Measurements from ENCODE around the gene ANO6.
"Not testable (repeated sequence)": the region's sequence is repeated elsewhere in the genome, so short reads cannot be mapped to it uniquely, and the experiment has no call there.

Gene ANO6

DNA sequence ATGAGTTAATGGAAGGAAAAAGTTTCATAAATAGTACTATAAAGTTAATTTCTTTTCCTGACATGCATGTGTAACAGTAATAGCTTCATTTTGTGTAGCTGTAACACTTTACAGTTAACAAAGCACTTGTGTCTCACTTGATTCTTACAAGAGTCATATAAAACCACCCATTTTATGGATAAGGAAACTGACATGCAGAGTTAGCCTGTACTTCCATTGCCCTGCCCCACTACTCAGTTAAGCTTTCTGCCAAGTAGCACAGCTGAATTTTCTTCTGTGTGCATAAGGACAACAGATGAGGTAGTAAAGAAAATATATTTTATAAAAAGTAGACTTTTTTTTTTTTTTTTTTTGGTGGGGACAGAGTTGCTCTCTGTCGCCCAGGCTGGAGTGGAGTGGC, 32.2 kb downstream of the ANO6 start:
- Mint-ChIP-seq H3K36me3 (peaks cover 8% of the 10 kb centered on the region), H3K4me3 (no peak overlapping the region), H3K27me3 (no peaks in the 10 kb centered on the region), H3K4me1 (peaks cover 19% of the 10 kb centered on the region), H3K9me3 (no peaks in the 10 kb centered on the region), H3K27ac (no peak overlapping the region)

DNA sequence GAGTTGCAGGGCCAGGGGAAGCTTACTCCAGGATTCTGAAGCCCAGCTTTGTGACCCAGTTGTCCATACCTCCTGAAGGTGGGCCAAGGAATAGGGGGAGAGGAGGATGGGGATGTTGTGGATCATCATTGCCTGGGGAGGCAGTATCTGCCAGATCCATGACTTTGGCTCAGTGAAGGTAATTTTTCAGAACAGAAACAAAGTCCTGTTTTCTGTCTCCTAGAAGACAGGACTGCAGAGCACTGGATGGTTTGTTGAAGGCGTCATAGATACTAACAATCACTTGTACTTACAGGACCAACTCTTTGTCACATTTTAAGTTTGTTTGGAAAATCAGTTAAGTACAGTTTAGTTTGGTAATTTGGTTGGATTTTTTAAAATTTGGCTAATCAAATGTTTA, 38.4 kb downstream of the ANO6 start:
- peaks cover 10% of the 10 kb centered on the region for H3K36me3 Mint-ChIP-seq
- H3K4me1 Mint-ChIP-seq: peaks cover 24% of the 10 kb centered on the region
- no peak overlapping the region for H3K27ac Mint-ChIP-seq
- H3K27me3 Mint-ChIP-seq: no peaks in the 10 kb centered on the region
- H3K4me3 Mint-ChIP-seq: no peak overlapping the region
- H3K9me3 Mint-ChIP-seq: no peaks in the 10 kb centered on the region

GRCh38 chr12:45256721-45257120, 40.8 kb downstream of the ANO6 start:
- no peaks in the 10 kb centered on the region for H3K9me3 Mint-ChIP-seq
- H3K27ac Mint-ChIP-seq: no peak overlapping the region
- no peak overlapping the region for H3K4me3 Mint-ChIP-seq
- H3K4me1 Mint-ChIP-seq: peaks cover 34% of the 10 kb centered on the region
- H3K36me3 Mint-ChIP-seq: peaks cover 10% of the 10 kb centered on the region
- H3K27me3 Mint-ChIP-seq: no peaks in the 10 kb centered on the region

DNA sequence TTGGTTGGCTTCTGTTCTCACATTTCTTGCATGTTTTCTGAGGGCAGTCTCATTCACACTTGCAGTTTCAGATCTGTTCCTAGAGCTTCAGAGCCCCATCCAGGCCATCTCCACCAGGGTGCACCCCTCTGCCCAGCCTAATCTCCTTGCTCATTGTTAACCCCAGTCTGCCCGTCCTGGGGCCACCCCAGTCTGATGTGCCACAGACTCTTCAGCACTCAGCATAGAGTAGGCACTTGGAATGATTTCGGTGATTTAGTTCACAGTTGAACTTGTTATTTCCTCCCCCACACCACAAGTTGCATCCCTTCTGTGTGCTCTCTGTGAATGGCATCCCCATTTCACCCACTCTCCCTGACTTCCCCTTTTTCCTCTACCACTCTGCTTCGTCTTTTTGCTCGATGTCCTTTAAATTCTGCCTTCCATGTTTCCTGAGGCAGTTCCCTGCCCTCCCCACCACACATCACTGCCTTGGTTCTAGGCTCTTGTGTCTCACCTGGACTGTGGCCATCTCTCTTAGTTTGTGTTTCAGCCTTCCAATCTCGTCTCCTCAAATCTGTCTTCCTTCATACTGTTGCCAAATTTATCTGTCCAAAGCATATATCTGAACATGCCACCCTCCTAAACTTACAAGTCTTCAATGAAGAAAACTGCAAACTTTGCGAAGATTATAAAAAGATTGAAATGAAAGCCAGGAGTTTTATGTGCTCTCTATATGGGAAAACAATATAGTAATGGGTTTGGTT, 41.5 kb downstream of the ANO6 start:
- peaks cover 10% of the 10 kb centered on the region for H3K36me3 Mint-ChIP-seq
- H3K27me3 Mint-ChIP-seq: no peaks in the 10 kb centered on the region
- no peak overlapping the region for H3K4me3 Mint-ChIP-seq
- no peaks in the 10 kb centered on the region for H3K9me3 Mint-ChIP-seq
- H3K27ac Mint-ChIP-seq: no peak overlapping the region
- peaks cover 34% of the 10 kb centered on the region for H3K4me1 Mint-ChIP-seq

DNA sequence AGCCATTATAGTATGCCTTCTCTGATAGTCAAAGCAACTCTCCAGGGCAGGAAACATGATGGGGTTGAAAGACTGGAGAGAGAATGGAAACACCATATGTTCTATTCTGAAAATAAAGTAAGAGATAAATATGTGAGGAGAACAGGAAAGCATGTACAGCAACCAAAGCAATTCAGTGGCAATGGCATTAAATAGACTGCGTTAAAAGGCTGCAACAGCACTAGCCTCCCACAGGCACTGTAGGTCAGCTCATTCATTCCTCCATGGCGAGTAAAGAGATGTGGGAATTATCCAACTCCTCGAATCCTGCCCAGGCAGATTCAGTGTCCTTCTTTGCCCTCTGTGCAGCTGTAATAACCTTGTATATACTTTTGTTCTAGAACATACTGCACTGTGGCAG, 43.8 kb downstream of the ANO6 start:
- H3K36me3 Mint-ChIP-seq: peaks cover 9% of the 10 kb centered on the region
- H3K27ac Mint-ChIP-seq: no peak overlapping the region
- H3K4me3 Mint-ChIP-seq: no peak overlapping the region
- H3K27me3 Mint-ChIP-seq: no peaks in the 10 kb centered on the region
- no peaks in the 10 kb centered on the region for H3K9me3 Mint-ChIP-seq
- H3K4me1 Mint-ChIP-seq: peaks cover 38% of the 10 kb centered on the region

DNA sequence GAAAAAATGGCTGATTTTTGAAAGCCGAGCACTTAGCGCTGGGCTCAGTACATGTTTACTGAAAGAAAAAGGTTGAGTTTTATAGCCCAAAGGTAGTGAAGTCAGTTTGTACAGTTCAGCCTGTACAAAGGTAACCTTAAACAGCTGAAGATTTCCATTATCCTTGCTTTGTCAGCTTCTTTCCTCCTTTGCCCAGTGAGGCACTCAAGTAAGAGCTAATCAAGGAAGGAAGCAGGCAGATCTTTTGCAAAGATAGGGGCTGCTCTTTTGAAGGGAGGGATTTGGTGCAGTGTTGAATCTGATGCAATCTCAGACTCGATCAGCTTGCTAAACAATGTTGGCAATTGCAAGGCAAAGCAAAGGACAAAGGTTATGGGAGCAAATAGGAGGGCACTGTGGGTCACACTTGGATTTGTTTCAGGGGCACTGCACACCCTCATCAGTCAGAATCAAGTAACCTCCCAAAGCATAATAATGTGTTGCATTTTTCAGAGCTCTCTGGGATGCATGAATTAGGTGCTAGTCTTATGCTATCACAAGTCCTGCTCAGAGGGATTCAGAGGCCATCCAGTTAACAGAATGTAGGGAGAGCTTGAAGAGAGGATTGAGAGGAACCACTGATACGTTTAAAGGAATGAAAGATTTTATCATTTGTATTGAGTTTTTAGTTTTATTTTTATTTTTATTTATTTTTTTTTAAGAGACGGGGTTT, 44.4 kb downstream of the ANO6 start:
- Mint-ChIP-seq H3K36me3 (peaks cover 9% of the 10 kb centered on the region), H3K4me1 (peaks cover 38% of the 10 kb centered on the region), H3K27me3 (no peaks in the 10 kb centered on the region), H3K27ac (no peak overlapping the region), H3K9me3 (no peaks in the 10 kb centered on the region), H3K4me3 (no peak overlapping the region)

DNA sequence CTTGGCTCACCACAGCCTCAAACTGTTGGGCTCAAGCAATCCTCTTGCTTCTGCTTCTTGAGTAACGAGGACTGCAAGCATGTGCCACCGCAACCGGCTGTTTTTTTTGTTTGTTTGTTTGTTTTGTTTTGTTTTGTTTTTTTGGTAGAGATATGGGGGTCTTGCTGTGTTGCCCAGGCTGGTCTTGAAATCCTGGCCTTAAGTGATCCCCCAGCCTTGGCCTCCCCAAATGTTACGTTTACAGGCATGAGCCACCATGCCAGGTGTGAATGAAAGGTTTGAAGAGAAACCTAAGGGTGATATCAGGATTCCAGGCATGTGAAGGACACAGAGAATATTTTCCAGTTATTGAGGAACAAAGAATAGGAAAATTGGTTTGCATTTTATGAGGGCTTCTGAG, 45.0 kb downstream of the ANO6 start:
- Mint-ChIP-seq H3K9me3 (no peaks in the 10 kb centered on the region), H3K4me3 (no peak overlapping the region), H3K36me3 (peaks cover 9% of the 10 kb centered on the region), H3K27ac (no peak overlapping the region), H3K27me3 (no peaks in the 10 kb centered on the region), H3K4me1 (peaks cover 38% of the 10 kb centered on the region)

- not testable (repeated sequence) for H3K27ac Mint-ChIP-seq, H3K4me3 Mint-ChIP-seq, H3K36me3 Mint-ChIP-seq, H3K9me3 Mint-ChIP-seq, H3K27me3 Mint-ChIP-seq
- peaks cover 37% of the 10 kb centered on the region for H3K4me1 Mint-ChIP-seq
Measured at GRCh38 chr12:45262185-45262584, 46.3 kb downstream of the ANO6 start.

- no peak overlapping the region for H3K4me3 Mint-ChIP-seq
- peaks cover 9% of the 10 kb centered on the region for H3K36me3 Mint-ChIP-seq
- no peaks in the 10 kb centered on the region for H3K9me3 Mint-ChIP-seq
- peaks cover 29% of the 10 kb centered on the region for H3K4me1 Mint-ChIP-seq
- H3K27ac Mint-ChIP-seq: no peak overlapping the region
- H3K27me3 Mint-ChIP-seq: no peaks in the 10 kb centered on the region
Measured at GRCh38 chr12:45263587-45263986, 47.7 kb downstream of the ANO6 start.

DNA sequence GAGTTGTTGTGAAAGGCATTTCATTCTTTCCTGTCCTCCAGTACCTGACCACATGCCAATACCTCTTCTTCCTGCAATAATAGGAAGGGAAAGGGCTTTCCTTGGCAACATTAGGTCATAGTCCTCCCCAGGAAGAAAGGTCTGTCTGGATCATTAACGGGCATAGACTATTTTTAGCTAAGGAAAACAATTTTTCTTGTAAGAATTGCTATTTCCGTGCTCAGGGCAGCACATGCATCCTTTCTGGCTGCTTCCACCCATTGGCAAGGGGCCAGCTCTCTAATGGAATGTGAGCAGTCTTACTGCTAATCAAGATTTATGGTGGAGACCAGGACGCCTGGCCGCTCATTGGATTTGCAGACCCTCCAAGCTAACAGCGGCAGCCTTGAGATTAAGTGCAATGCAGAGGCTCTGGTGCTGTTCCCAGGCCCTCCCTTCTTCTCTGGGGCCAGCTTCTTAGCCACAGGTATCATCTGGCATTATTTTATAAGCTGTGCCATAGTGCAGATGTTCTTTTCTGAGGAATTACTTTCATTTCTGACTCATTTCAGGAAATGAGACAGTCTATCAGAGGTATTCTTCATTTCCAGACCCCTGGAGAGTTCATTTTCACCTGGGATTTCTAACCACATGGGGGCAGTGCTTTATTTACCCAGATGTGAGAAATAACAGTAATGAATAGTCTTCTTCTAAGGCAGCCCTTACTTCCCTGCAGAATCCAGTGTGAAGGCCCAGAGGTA, 52.9 kb downstream of the ANO6 start:
- Mint-ChIP-seq H3K27me3 (no peaks in the 10 kb centered on the region), H3K27ac (no peak overlapping the region), H3K4me3 (no peak overlapping the region), H3K9me3 (no peaks in the 10 kb centered on the region), H3K4me1 (peaks cover 23% of the 10 kb centered on the region), H3K36me3 (peaks cover 11% of the 10 kb centered on the region)

DNA sequence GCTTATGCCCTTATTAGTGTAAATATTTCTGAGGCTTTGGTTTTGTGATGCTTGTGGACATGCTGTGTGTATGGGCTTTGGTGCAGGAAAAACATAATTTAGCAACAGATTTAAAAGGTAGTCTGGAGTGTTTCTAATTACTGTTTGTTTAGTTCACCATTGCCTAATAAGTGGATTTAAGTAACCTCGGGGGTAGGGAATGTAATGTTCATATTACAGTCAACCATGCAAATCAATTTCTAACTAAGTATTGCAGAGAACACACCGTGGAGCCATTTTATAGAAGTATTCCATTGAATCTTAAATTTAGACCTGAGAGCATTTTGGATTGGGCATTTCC, 53.5 kb downstream of the ANO6 start:
- no peak overlapping the region for H3K27ac Mint-ChIP-seq
- no peak overlapping the region for H3K4me3 Mint-ChIP-seq
- peaks cover 18% of the 10 kb centered on the region for H3K4me1 Mint-ChIP-seq
- no peaks in the 10 kb centered on the region for H3K27me3 Mint-ChIP-seq
- peaks cover 7% of the 10 kb centered on the region for H3K36me3 Mint-ChIP-seq
- no peaks in the 10 kb centered on the region for H3K9me3 Mint-ChIP-seq

DNA sequence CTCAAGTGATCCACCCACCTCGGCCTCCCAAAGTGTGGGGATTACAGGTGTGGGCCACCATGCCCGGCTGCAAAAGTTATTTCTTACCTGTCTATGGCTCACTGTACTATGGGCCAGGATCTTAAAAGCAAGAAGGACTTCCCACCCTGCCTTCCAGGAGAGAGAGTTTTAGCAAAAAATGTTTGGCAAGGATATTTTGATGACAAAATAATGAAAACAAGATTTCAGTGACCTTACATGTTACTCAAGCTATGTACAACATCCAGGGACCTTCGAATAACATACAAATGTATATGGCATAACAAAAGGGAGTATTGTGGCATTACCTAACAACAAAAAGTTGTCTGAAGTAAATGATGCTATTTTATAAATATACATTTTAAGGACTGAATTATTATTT, 55.1 kb downstream of the ANO6 start:
- Mint-ChIP-seq H3K36me3 (peaks cover 7% of the 10 kb centered on the region), H3K4me1 (peaks cover 18% of the 10 kb centered on the region), H3K27ac (no peak overlapping the region), H3K27me3 (no peaks in the 10 kb centered on the region), H3K9me3 (no peaks in the 10 kb centered on the region), H3K4me3 (no peak overlapping the region)

GRCh38 chr12:45273717-45274271, 57.9 kb downstream of the ANO6 start:
- Mint-ChIP-seq H3K27ac (no peak overlapping the region), H3K27me3 (no peaks in the 10 kb centered on the region), H3K9me3 (no peaks in the 10 kb centered on the region)

DNA sequence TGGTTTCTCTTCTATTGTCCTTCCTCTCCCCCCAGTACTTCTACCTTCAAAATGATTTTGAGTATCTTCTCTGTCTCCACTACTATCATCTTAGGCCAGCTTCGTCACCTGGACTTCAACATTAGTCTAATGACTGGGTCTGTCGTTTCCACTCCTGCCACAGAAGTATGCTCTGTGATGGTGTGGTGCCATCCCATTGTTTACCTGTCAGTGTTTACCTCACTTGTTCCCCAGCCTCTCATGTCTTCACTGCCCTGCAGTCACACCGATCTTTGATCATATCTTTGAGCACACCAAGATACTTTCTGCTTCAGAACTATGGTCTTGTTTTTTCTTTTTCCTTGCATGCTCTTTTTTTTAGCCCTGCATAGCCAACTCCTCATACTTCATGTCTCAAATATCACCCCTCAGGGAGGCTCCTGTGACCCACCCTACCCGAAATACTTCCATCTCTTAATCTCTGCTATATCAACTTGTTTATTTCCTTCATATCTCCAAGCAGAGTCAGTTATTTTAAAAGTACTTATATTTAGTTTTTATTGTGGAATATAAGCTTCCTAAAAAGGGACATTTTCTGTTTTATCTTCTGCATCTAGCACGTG, 60.4 kb downstream of the ANO6 start:
- Mint-ChIP-seq H3K36me3 (peaks cover 14% of the 10 kb centered on the region), H3K9me3 (no peaks in the 10 kb centered on the region), H3K27ac (no peak overlapping the region), H3K4me1 (peaks cover 3% of the 10 kb centered on the region), H3K4me3 (no peak overlapping the region), H3K27me3 (no peaks in the 10 kb centered on the region)

More at GRCh38 chr12:45273717-45274271, 57.9 kb downstream of the ANO6 start:
- H3K36me3 Mint-ChIP-seq: peaks cover 11% of the 10 kb centered on the region
- H3K4me1 Mint-ChIP-seq: peaks cover 10% of the 10 kb centered on the region
- no peak overlapping the region for H3K4me3 Mint-ChIP-seq

DNA sequence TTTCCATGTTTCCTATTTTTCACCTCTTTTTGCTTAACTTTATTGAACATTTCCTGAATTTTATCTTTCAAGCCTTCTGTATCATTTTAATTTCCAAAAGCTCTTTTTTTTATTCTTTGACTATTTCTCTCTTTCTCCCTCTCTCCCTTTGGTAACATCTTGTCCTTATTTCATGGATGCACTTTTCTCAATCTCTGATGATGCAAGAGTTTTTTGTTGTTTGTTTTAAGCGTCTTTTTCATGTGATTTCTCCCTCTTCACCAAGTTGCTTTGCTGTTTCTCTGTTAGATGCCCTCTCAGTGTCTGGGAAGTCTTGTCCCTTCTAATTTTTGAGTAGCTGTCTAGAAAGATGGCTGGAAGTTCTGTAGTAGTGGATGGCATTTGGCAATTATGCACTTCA, 62.6 kb downstream of the ANO6 start:
- peaks cover 3% of the 10 kb centered on the region for H3K4me1 Mint-ChIP-seq
- peaks cover 18% of the 10 kb centered on the region for H3K36me3 Mint-ChIP-seq
- H3K27ac Mint-ChIP-seq: no peak overlapping the region
- H3K9me3 Mint-ChIP-seq: no peaks in the 10 kb centered on the region
- H3K4me3 Mint-ChIP-seq: no peak overlapping the region
- H3K27me3 Mint-ChIP-seq: no peaks in the 10 kb centered on the region
